Endothelial cell of umbilical vein (primary cell): Measurements from ENCODE around the gene TUBB1. TPM values are rescaled to one million over a fixed set of nuclear protein-coding genes. Genes with fewer than 3 reads are reported as not detected.

ENCODE experiments used
- BruUV-seq: library from RNA; stranded (reverse); fragments of 400-500 nt; replicated peaks from 2 replicates; lab custom pipeline; 2021; lab: Mats Ljungman, UMichigan
- CTCF ChIA-PET: fragments of 300-600, 350-600 bp; sonication (Branson Sonifier 250); formaldehyde crosslinking; loops from one replicate; lab custom pipeline; 2021; ENCODE audit warnings: antibody characterized with exemption, inconsistent platforms; lab: Charles Lee
- POLR2A ChIA-PET: fragments of 300-600, 350-600 bp; sonication (Branson Sonifier 250); formaldehyde crosslinking; loops from one replicate; lab custom pipeline; 2021; ENCODE audit warnings: antibody characterized with exemption, inconsistent platforms; lab: Charles Lee
- DNase-seq: peaks from one replicate; pipeline ENCODE4 v3.0.0-alpha.2; 2011; ENCODE audit warnings: low read depth, low spot score
- FAIRE-seq: peaks from 2 replicates; lab custom pipeline; 2011; peaks lifted over from hg19 to GRCh38; lab: Jason Lieb, UNC
- H2AFZ ChIP-seq: 2 replicates; pipeline ENCODE4 v1.6.0; 2012; ENCODE audit warnings: low read depth, low read length, control low read depth, inconsistent platforms
- H3K27ac ChIP-seq: 2 replicates; pipeline ENCODE4 v1.5.1; 2011; ENCODE audit warnings: low read depth, mild to moderate bottlenecking, control low read depth, low read length, moderate library complexity; ENCODE audit not compliant: insufficient read depth
- H3K27me3 ChIP-seq, 2 experiments: 2 replicates each; pipeline versions ENCODE4 v1.6.0 to v1.6.1; 2011; ENCODE audit warnings: low read length in 2 of 2, mixed read lengths in 1 of 2; ENCODE audit not compliant: control insufficient read depth in 2 of 2, insufficient read depth in 2 of 2
- H3K36me3 ChIP-seq, 2 experiments: 2 replicates in 1 of 2; 3 replicates in 1 of 2; pipeline ENCODE4 v1.5.1; 2011; ENCODE audit warnings: low read length in 2 of 2, mild to moderate bottlenecking in 1 of 2, moderate library complexity in 1 of 2; ENCODE audit not compliant: control insufficient read depth in 2 of 2, insufficient read depth in 2 of 2; ENCODE audit errors: extremely low read depth in 1 of 2
- H3K4me1 ChIP-seq: 3 replicates; pipeline ENCODE4 v1.5.1; 2011; ENCODE audit warnings: mild to moderate bottlenecking, low read length; ENCODE audit not compliant: control insufficient read depth, insufficient read depth; ENCODE audit errors: extremely low read depth
- H3K4me2 ChIP-seq: 2 replicates; pipeline ENCODE4 v1.6.1; 2011; ENCODE audit warnings: low read length, control low read depth, mixed read lengths; ENCODE audit not compliant: insufficient read depth
- H3K4me3 ChIP-seq, 3 experiments: fragments of 200-600 bp in 1 of 3; sonication (generic), shearing (Covaris generic) in 1 of 3; replicated peaks in 1 of 3; 2 replicates each; pipeline ENCODE4 v1.5.1; 2011 to 2016; ENCODE audit warnings: control low read depth in 3 of 3, low read length in 3 of 3, mild to moderate bottlenecking in 2 of 3, inconsistent platforms in 1 of 3, low read depth in 1 of 3, moderate library complexity in 1 of 3; ENCODE audit not compliant: insufficient read depth in 1 of 3
- H3K79me2 ChIP-seq: 2 replicates; pipeline ENCODE4 v1.6.0; 2012; ENCODE audit warnings: low read length, inconsistent platforms; ENCODE audit not compliant: control insufficient read depth, insufficient read depth
- H3K9ac ChIP-seq: replicated peaks from 2 replicates; pipeline ENCODE3; 2011; ENCODE audit warnings: low read length, control low read depth; ENCODE audit not compliant: insufficient read depth; ENCODE audit errors: extremely low read depth
- H3K9me1 ChIP-seq: replicated peaks from 3 replicates; pipeline ENCODE4 v1.6.0; 2011; ENCODE audit warnings: mild to moderate bottlenecking, low read length; ENCODE audit not compliant: control insufficient read depth, insufficient read depth; ENCODE audit errors: extremely low read depth
- H3K9me3 ChIP-seq: replicated peaks from 2 replicates; pipeline ENCODE4 v1.5.1; 2012; ENCODE audit warnings: low read length, inconsistent platforms; ENCODE audit not compliant: control insufficient read depth, insufficient read depth
- H4K20me1 ChIP-seq: replicated peaks from 2 replicates; pipeline ENCODE3; 2011; ENCODE audit warnings: mild to moderate bottlenecking, low read length; ENCODE audit not compliant: control insufficient read depth, insufficient read depth; ENCODE audit errors: extremely low read depth
- CTCF ChIP-seq, 2 donors: IDR thresholded peaks; 1 replicate in 1 of 2; 2 replicates in 1 of 2; pipeline ENCODE4 v1.5.1; 2011; ENCODE audit warnings: low read length in 2 of 2, mild to moderate bottlenecking in 2 of 2, moderate library complexity in 2 of 2, control low read depth in 1 of 2, inconsistent platforms in 1 of 2, low read depth in 1 of 2; ENCODE audit not compliant: insufficient read depth in 1 of 2; ENCODE audit errors: extremely low read depth in 1 of 2
- EZH2 ChIP-seq: IDR thresholded peaks from 2 replicates; pipeline ENCODE4 v1.6.1; 2012; ENCODE audit warnings: borderline replicate concordance, low read depth, mild to moderate bottlenecking, moderate library complexity, low read length, inconsistent platforms; ENCODE audit not compliant: severe bottlenecking
- FOS ChIP-seq: IDR thresholded peaks from 2 replicates; pipeline ENCODE4 v1.6.1; 2011; ENCODE audit warnings: mild to moderate bottlenecking, low read length, moderate library complexity, borderline replicate concordance; ENCODE audit not compliant: insufficient read depth
- GATA2 ChIP-seq: IDR thresholded peaks from 2 replicates; pipeline ENCODE4 v1.7.0; 2011; ENCODE audit warnings: low read depth, mild to moderate bottlenecking, moderate library complexity, mixed read lengths, low read length; ENCODE audit not compliant: insufficient read length, insufficient read depth
- JUN ChIP-seq: IDR thresholded peaks from 2 replicates; pipeline ENCODE4 v1.6.1; 2011; ENCODE audit warnings: borderline replicate concordance, low read depth; ENCODE audit not compliant: insufficient read length, insufficient read depth
- MAX ChIP-seq: IDR thresholded peaks from 2 replicates; pipeline ENCODE4 v1.6.1; 2011; ENCODE audit not compliant: insufficient read depth, insufficient read length
- MYC ChIP-seq: IDR thresholded peaks from one replicate; pipeline ENCODE4 v1.6.1; 2011; ENCODE audit warnings: mild to moderate bottlenecking, low read depth, low read length
- POLR2A ChIP-seq: IDR thresholded peaks from 2 replicates; pipeline ENCODE4 v1.6.1; 2012; ENCODE audit warnings: low read depth, mild to moderate bottlenecking, control low read depth, low read length
- dilution Hi-C: fragments of 300-500 bp; cut with MboI; formaldehyde crosslinking; loops from one replicate; pipeline ENCODE4 v1.15.0; 2019; ENCODE audit warnings: low sequenced_read_pairs; ENCODE audit not compliant: extremely low pct_ligation_motif_present
- intact Hi-C: fragments of 100-400 bp; cut with micrococcal nuclease; formaldehyde crosslinking; loops from one replicate; pipeline ENCODE4 v1.10.0; 2022
- polyA plus RNA-seq, 4 experiments: library from polyadenylated mRNA; depleted of rRNA in 3 of 4; stranded (reverse) in 3 of 4; unstranded in 1 of 4; fragments of >200 nt; gene quantifications; 2 replicates each; pipeline versions ENCODE4 v1.2.1 to v1.2.3, GENCODE V29; 2011 to 2012; ENCODE audit warnings: missing spikeins in 1 of 4
- total RNA-seq: library from RNA; stranded (reverse); gene quantifications from 2 replicates; pipeline ENCODE4 v1.2.3, GENCODE V29; 2021

TUBB1 gene
- total and polyA plus RNA-seq, 2 donors (not counting 3 experiments of a cell fraction or from before 2014, with no cell fraction given): 0.04 TPM; not detected in 1

- POLR2A ChIA-PET: interaction anchor here (1.2 to 1.5 kb wide), 5 partner anchors 11 to 140 kb away, joined by 3 to 13 read pairs (median 5); partner anchors contain the start of gene PRELID3B
These were observed 12.4 kb downstream of the TUBB1 start for GRCh38 chr20:59031564-59032022.

More at GRCh38 chr20:59031564-59032022, 12.4 kb downstream of the TUBB1 start:
- peak overlapping the region; percentile 47 for H2AFZ ChIP-seq
- dilution Hi-C loops: no loop called here
- no peaks in the 10 kb centered on the region for H3K9me1 ChIP-seq
- H3K27me3 ChIP-seq: no peaks in the 10 kb centered on the region
- peaks cover 55% of the 10 kb centered on the region for H3K79me2 ChIP-seq
- FAIRE-seq (no peak), DNase-seq (peak; percentile 11)
- BruUV-seq: no TSS peak
- H3K4me2 ChIP-seq: peak overlapping the region; percentile 94
- peak overlapping the region; percentile 82 for H3K27ac ChIP-seq
- peak overlapping the region; percentile 48 to 76 (median 69) for H3K4me3 ChIP-seq
- peaks cover 10 to 25% of the 10 kb centered on the region in 2 experiments for H3K36me3 ChIP-seq
- H4K20me1 ChIP-seq: no peaks in the 10 kb centered on the region
- CTCF ChIA-PET: interaction anchor here (1.0 to 2.0 kb wide), 11 partner anchors 8 to 190 kb away, joined by 3 to 10 read pairs (median 6); no protein-coding TSS in a partner anchor
- intact Hi-C loops: loop anchor here (1.0 to 5.0 kb wide), 7 partner anchors 11 to 140 kb away; partner anchors contain the start of genes NELFCD and PRELID3B
- no peaks in the 10 kb centered on the region for H3K9me3 ChIP-seq
- H3K9ac ChIP-seq: peak overlapping the region; percentile 59
- TF ChIP-seq GATA2 (no peak), CTCF (IDR thresholded peaks at IDR 0.05; ENCODE audit: extremely low read depth in 1 of 2, insufficient read depth in 1 of 2, low read depth in 1 of 2, low read length in 2 of 2) (no peak), JUN (no peak), FOS (no peak), POLR2A (no peak), MYC (no peak), MAX (no peak), EZH2 (no peak)
- peaks cover 43% of the 10 kb centered on the region for H3K4me1 ChIP-seq
